ENCODE data around the gene KRT36.

The KRT36 gene

GRCh38 chr17:41500131-41500911 is 10.6 kb upstream of the KRT36 start:
- no peak for DNase-seq

- DNase-seq, result no peak
Observed at GRCh38 chr17:41499714-41500113, 10.0 kb upstream of the KRT36 start.

- DNase-seq, result no peak
Observed at GRCh38 chr17:41498276-41498675, 8.6 kb upstream of the KRT36 start.

- DNase-seq, result peak; percentile 67
Observed at GRCh38 chr17:41496803-41497484, 7.2 kb upstream of the KRT36 start.

- no peak for DNase-seq
Observed at GRCh38 chr17:41494524-41494923, 4.8 kb upstream of the KRT36 start.

GRCh38 chr17:41492771-41493170 is 3.1 kb upstream of the KRT36 start:
- no peak for DNase-seq

- no peak for DNase-seq
Observed at GRCh38 chr17:41492351-41492750, 2.6 kb upstream of the KRT36 start.

- no peak for DNase-seq
Observed at GRCh38 chr17:41491476-41491875, 1.8 kb upstream of the KRT36 start.

- DNase-seq, result no peak
Observed at GRCh38 chr17:41490000-41490990, 585 bp upstream of the KRT36 start.

- DNase-seq, result peak; percentile 39
Observed at GRCh38 chr17:41486809-41487530, 2.7 kb downstream of the KRT36 start.

GRCh38 chr17:41486316-41486715 is 3.4 kb downstream of the KRT36 start:
- no peak for DNase-seq

- DNase-seq, result no peak
Observed at GRCh38 chr17:41484920-41485904, 4.5 kb downstream of the KRT36 start.

- no peak for DNase-seq
Observed at GRCh38 chr17:41483991-41484826, 5.5 kb downstream of the KRT36 start.

GRCh38 chr17:41483531-41483930 is 6.2 kb downstream of the KRT36 start:
- DNase-seq, result no peak

GRCh38 chr17:41481036-41481435 is 8.7 kb downstream of the KRT36 start, which contains the start of gene KRT35:
Gene KRT35, minus strand, starts transcription at chr17:41481151. Its CDS starts 54 bp downstream, at chr17:41481097.
- no peak for DNase-seq

GRCh38 chr17:41480581-41480980 is 9.1 kb downstream of the KRT36 start:
- no peak for DNase-seq

- no peak for DNase-seq
Observed at GRCh38 chr17:41480136-41480535, 9.6 kb downstream of the KRT36 start.

- DNase-seq, result no peak
Observed at GRCh38 chr17:41478237-41478636, 11.5 kb downstream of the KRT36 start.

- no peak for DNase-seq
Observed at GRCh38 chr17:41476866-41477815, 12.6 kb downstream of the KRT36 start.

All from CD4-positive, alpha-beta T cell treated with Interleukin-6 for 4 hours (primary cell).